Thymus (tissue), 11 donors: Measurements from ENCODE around the gene TBCCD1. TPM values are rescaled to one million over a fixed set of nuclear protein-coding genes. Genes with fewer than 3 reads are reported as not detected.

Experiments
- DNase-seq, 9 donors: peaks; one replicate each; pipeline ENCODE4 v3.0.0-alpha.2; 2013; ENCODE audit warnings: low spot score in 9 of 9, low read depth in 6 of 9, missing footprints in 1 of 9
- H3K27ac ChIP-seq, 2 donors: one replicate each; pipeline ENCODE4 v1.5.1; 2013; ENCODE audit warnings: control low read depth in 1 of 2, low read depth in 1 of 2, low read length in 1 of 2, mild to moderate bottlenecking in 1 of 2, moderate library complexity in 1 of 2
- H3K27me3 ChIP-seq, 2 donors: one replicate each; pipeline ENCODE4 v1.5.1; 2013; ENCODE audit warnings: low read length in 1 of 2; ENCODE audit not compliant: control insufficient read depth in 2 of 2, insufficient read depth in 1 of 2
- H3K36me3 ChIP-seq, 2 donors: one replicate each; pipeline ENCODE4 v1.5.1; 2013; ENCODE audit warnings: low read length in 1 of 2, mild to moderate bottlenecking in 1 of 2, moderate library complexity in 1 of 2; ENCODE audit not compliant: control insufficient read depth in 2 of 2, insufficient read depth in 2 of 2
- H3K4me1 ChIP-seq, 2 donors: one replicate each; pipeline ENCODE4 v1.5.1; 2013; ENCODE audit warnings: low read length in 2 of 2; ENCODE audit not compliant: control insufficient read depth in 2 of 2, insufficient read depth in 2 of 2
- H3K4me3 ChIP-seq, 2 donors: one replicate each; pipeline ENCODE4 v1.5.1; 2013; ENCODE audit warnings: low read length in 2 of 2, control low read depth in 1 of 2, mild to moderate bottlenecking in 1 of 2
- H3K9me3 ChIP-seq, 2 donors: one replicate each; pipeline ENCODE4 v1.5.1; 2013; ENCODE audit warnings: low read length in 1 of 2, mild to moderate bottlenecking in 1 of 2; ENCODE audit not compliant: control insufficient read depth in 2 of 2, insufficient read depth in 1 of 2
- WGBS: extraction: QIAGEN DNeasy Blood & Tissue Kit; methylation state at CpG from one replicate; pipeline ENCODE4 v1.1.7; 2013; 5-methylcytosine and 5-hydroxymethylcytosine counted together
- polyA plus RNA-seq: library from polyadenylated mRNA; stranded (reverse); fragments of 200-250 nt; gene quantifications from one replicate; pipeline ENCODE4 v1.2.3, GENCODE V29; 2013
- total RNA-seq: library from RNA; stranded (reverse); fragments of 120-200 nt; gene quantifications from one replicate; pipeline ENCODE4 v1.2.4, GENCODE V29; 2013
- donor health status: healthy.

TBCCD1 gene
- total and polyA plus RNA-seq, 2 donors = 7.3 to 14.2 TPM

DNA sequence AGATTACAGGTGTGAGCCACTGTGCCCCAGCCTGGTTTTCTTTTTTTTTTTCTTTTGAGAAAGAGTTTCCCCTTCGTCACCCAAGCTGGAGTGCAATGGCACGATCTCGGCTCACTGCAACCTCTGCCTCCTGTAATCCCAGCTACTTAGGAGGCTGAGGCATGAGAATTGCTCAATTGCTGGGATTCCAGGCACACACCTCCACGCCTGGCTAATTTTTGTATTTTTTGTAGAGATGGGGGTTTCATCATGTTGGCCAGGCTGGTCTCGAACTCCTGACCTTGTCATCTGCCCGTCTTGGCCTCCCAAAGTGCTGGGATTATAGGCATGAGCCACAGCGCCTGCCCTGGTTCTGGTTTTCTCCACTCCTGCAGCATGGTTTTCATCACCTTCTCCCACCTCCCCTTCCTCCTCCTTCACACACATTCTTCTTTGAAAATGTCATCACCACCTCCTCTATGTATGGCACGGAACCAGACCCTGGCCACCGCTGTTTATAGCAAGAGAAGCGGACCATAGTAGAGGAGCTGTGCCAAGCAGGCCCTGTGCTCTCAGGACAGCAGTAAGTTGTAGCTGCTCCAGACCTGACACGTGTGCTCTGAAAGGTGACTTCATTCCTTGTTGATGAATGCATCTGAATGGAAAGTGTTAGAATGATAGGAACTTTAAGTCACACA is 31.1 kb upstream of the TBCCD1 start:
- Histone ChIP-seq H3K36me3 (no peaks in the 10 kb centered on the region), H3K27me3 (no peaks in the 10 kb centered on the region), H3K4me3 (no peak overlapping the region), H3K27ac (no peak overlapping the region), H3K4me1 (no peaks in the 10 kb centered on the region), H3K9me3 (peaks cover 0 to 2% of the 10 kb centered on the region in 2 donors)
- DNase-seq = no peak
- 95% methylated on average over 11 of the region's 11 CpGs for WGBS

DNA sequence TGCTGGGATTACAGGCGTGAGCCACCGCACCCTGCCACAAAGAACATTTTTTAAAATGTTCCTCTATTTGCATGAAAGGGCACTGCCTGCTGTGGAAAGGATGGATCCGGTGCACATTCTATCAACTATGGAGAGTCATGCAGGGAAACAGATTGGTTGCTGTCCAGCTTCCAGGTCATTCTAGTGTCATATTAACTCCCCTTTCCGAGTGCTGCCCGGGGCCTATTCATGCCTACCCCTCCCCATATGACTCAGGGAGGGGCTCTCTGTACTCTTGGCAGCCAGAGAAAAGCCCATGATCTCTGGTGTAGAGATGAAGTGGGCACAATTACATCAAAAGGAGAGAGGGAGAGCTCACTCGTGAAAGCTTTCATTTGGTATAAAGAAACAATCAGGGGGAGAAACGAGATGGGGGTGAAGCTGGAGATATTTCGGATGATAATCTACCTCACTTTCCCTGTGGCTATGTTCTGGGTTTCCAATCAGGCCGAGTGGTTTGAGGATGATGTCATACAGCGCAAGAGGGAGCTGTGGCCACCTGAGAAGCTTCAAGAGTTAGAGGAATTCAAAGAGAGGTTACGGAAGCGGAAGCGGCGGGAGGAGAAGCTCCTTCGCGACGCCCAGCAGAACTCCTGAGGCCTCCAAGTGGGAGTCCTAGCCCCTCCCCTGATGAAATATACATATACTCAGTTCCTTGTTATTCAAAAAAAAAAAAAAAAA is 29.6 kb upstream of the TBCCD1 start:
- Histone ChIP-seq H3K9me3 (peaks cover 0 to 2% of the 10 kb centered on the region in 2 donors), H3K4me3 (no peak overlapping the region), H3K36me3 (no peaks in the 10 kb centered on the region), H3K27me3 (no peaks in the 10 kb centered on the region), H3K27ac (no peak overlapping the region), H3K4me1 (no peaks in the 10 kb centered on the region)
- DNase-seq = no peak
- WGBS = 84% methylated on average over 17 of the region's 17 CpGs

GRCh38 chr3:186594591-186595113 is 27.5 kb upstream of the TBCCD1 start:
- no peak overlapping the region for H3K4me3 ChIP-seq
- H3K9me3 ChIP-seq = no peaks in the 10 kb centered on the region
- 96% methylated on average over 6 of the region's 6 CpGs for WGBS
- H3K36me3 ChIP-seq = no peaks in the 10 kb centered on the region
- no peaks in the 10 kb centered on the region for H3K4me1 ChIP-seq
- no peak for DNase-seq
- no peak overlapping the region for H3K27ac ChIP-seq
- no peaks in the 10 kb centered on the region for H3K27me3 ChIP-seq

DNA sequence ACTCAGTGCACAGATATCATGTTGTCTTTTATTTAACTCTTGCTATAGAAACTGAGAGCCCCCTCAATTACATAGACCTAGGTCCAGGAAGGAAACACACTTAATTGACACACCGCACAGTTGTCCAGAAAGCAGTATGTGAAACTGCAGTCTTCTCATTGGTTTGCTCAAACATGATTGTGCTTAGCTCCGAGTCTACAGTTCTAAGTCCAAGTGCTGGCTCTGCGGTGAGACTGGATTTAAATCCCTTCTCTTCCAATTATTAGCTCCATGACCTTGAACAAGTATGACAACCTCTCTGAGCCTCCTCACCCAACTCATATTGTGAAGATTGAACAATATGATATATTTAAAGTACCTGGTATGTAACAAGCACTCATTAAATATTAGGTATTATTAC is 26.7 kb upstream of the TBCCD1 start:
- Histone ChIP-seq H3K9me3 (no peaks in the 10 kb centered on the region), H3K27ac (no peak overlapping the region), H3K36me3 (no peaks in the 10 kb centered on the region), H3K4me1 (no peaks in the 10 kb centered on the region), H3K4me3 (no peak overlapping the region), H3K27me3 (no peaks in the 10 kb centered on the region)
- no peak for DNase-seq
- 98% methylated on average over 3 of the region's 3 CpGs for WGBS

DNA sequence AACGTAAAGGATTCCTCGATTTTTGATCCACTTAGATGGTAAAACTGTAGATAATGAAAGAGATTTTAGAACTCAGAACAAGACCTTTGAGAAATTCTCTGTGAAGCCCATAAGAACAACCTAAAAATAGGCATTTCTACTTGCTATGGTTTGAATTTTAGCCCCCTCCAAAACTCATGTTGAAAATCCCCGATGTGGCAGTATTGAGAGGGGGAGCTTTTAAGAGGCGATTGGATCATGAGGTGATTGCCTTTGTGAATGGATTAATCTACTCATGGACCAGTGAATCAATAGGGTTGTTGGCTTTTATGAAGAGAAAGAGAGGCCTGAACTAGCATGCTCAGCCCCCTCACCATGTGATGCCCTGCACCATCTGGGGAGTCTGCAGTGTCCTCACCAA is 25.5 kb upstream of the TBCCD1 start:
- Histone ChIP-seq H3K4me3 (no peak overlapping the region), H3K36me3 (no peaks in the 10 kb centered on the region), H3K4me1 (no peaks in the 10 kb centered on the region), H3K27me3 (no peaks in the 10 kb centered on the region), H3K9me3 (no peaks in the 10 kb centered on the region), H3K27ac (no peak overlapping the region)
- WGBS = 97% methylated on average over 4 of the region's 4 CpGs
- DNase-seq = no peak

GRCh38 chr3:186590580-186591295 is 23.6 kb upstream of the TBCCD1 start:
- H3K36me3 ChIP-seq = peaks cover 1 to 6% of the 10 kb centered on the region in 2 donors
- no peak for DNase-seq
- H3K9me3 ChIP-seq = no peaks in the 10 kb centered on the region
- no peaks in the 10 kb centered on the region for H3K27me3 ChIP-seq
- H3K4me3 ChIP-seq = no peak overlapping the region
- 87% methylated on average over 7 of the region's 7 CpGs for WGBS
- H3K4me1 ChIP-seq = no peaks in the 10 kb centered on the region
- no peak overlapping the region for H3K27ac ChIP-seq

DNA sequence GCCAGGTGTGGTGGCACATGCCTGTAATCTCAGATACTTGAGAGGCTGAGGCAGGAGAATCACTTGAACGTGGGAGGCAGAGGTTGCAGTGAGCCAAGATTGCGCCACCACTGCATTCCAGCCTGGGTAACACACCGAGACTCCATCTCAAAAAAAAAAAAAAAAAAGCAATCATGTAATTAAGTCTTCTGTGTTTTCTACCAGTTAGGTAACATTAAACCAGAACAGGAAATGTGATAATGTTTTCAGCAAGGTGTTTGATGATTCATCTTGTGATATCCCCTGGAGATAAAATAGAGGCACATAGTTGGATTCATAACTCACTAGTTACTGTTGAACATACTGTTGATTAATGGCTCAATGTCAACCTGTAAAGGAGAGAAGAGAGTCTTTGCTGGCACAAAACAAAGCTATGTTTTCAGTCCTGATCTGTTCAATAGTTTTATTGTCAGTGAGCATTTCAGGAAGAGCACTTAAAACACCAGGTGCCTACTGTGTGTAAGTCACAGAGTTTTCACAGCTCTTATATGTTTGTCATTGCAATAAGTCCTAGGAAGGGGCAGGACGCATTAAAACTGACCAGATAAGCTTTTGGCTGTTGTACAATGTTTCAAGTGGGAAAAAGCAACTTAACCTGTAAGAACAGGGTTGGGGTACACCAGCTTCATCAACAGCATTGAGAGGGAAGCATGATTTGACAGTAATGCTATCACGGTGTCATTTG is 22.9 kb upstream of the TBCCD1 start:
- Histone ChIP-seq H3K4me3 (no peak overlapping the region), H3K9me3 (no peaks in the 10 kb centered on the region), H3K27ac (no peak overlapping the region), H3K27me3 (no peaks in the 10 kb centered on the region), H3K4me1 (no peaks in the 10 kb centered on the region), H3K36me3 (peaks cover 4 to 13% of the 10 kb centered on the region in 2 donors)
- DNase-seq = peak in 1 of 9 donors; percentile 4
- WGBS = 85% methylated on average over 5 of the region's 5 CpGs

- Histone ChIP-seq H3K4me1 (no peaks in the 10 kb centered on the region), H3K27me3 (no peaks in the 10 kb centered on the region), H3K27ac (no peak overlapping the region), H3K9me3 (no peaks in the 10 kb centered on the region), H3K36me3 (peaks cover 12 to 21% of the 10 kb centered on the region in 2 donors), H3K4me3 (no peak overlapping the region)
- 46% methylated on average over 3 of the region's 3 CpGs for WGBS
- DNase-seq = no peak
Measured at GRCh38 chr3:186589121-186589520, 22.0 kb upstream of the TBCCD1 start.
